Activated CD8-positive, alpha-beta T cell treated with anti-CD3 and anti-CD28 coated beads for 36 hours (primary cell): ENCODE measurements around the gene ZNF185. TPM values are rescaled to one million over a fixed set of nuclear protein-coding genes. Genes with fewer than 3 reads are reported as not detected.
"Not testable (repeated sequence)": the region's sequence is repeated elsewhere in the genome, so short reads cannot be mapped to it uniquely, and the experiment has no call there.

Experiments used
- ATAC-seq: fragments of 200-7000 bp; cut with Tn5 transposase; one replicate; pipeline ENCODE4 v1.10.0; 2021; ENCODE audit warnings: mild to moderate bottlenecking, moderate library complexity
- CTCF ChIA-PET: fragments of 350-600 bp; sonication (Branson Sonifier 250); formaldehyde crosslinking; loops from one replicate; lab custom pipeline; 2021; ENCODE audit warnings: antibody characterized with exemption; lab: Charles Lee
- POLR2A ChIA-PET: fragments of 350-600 bp; sonication (Branson Sonifier 250); formaldehyde crosslinking; loops from one replicate; lab custom pipeline; 2021; ENCODE audit warnings: antibody characterized with exemption; lab: Charles Lee
- DNase-seq: peaks from one replicate; pipeline ENCODE4 v3.0.0-alpha.2; 2020
- H3K27ac Mint-ChIP-seq: one replicate; pipeline ENCODE4 v1.8.0; 2021; ENCODE audit warnings: mild to moderate bottlenecking, mixed read lengths
- H3K27me3 Mint-ChIP-seq: one replicate; pipeline ENCODE4 v1.8.0; 2021; ENCODE audit warnings: mixed read lengths
- H3K36me3 Mint-ChIP-seq: one replicate; pipeline ENCODE4 v1.8.0; 2021; ENCODE audit warnings: low read depth, mixed read lengths
- H3K4me1 Mint-ChIP-seq: one replicate; pipeline ENCODE4 v1.8.0; 2021; ENCODE audit warnings: low read depth, mixed read lengths
- H3K4me3 Mint-ChIP-seq: one replicate; pipeline ENCODE4 v1.8.0; 2021; ENCODE audit warnings: mild to moderate bottlenecking, moderate library complexity, mixed read lengths
- H3K9me3 Mint-ChIP-seq: one replicate; pipeline ENCODE4 v1.8.0; 2021; ENCODE audit warnings: mixed read lengths
- CTCF ChIP-seq: fragments of 200-600 bp; IDR thresholded peaks from one replicate; pipeline ENCODE4 v1.8.0; 2022; ENCODE audit warnings: antibody characterized with exemption, mild to moderate bottlenecking
- intact Hi-C: fragments of 100-400 bp; cut with micrococcal nuclease; formaldehyde crosslinking; loops from one replicate; pipeline ENCODE4 v1.10.0; 2022
- total RNA-seq, 2 experiments: library from RNA; stranded (reverse); gene quantifications; one replicate each; pipeline ENCODE4 v1.2.3, GENCODE V29; 2021

Gene ZNF185
- total RNA-seq, 2 experiments from 2014 or later = 1.6 to 1.7 TPM

DNA sequence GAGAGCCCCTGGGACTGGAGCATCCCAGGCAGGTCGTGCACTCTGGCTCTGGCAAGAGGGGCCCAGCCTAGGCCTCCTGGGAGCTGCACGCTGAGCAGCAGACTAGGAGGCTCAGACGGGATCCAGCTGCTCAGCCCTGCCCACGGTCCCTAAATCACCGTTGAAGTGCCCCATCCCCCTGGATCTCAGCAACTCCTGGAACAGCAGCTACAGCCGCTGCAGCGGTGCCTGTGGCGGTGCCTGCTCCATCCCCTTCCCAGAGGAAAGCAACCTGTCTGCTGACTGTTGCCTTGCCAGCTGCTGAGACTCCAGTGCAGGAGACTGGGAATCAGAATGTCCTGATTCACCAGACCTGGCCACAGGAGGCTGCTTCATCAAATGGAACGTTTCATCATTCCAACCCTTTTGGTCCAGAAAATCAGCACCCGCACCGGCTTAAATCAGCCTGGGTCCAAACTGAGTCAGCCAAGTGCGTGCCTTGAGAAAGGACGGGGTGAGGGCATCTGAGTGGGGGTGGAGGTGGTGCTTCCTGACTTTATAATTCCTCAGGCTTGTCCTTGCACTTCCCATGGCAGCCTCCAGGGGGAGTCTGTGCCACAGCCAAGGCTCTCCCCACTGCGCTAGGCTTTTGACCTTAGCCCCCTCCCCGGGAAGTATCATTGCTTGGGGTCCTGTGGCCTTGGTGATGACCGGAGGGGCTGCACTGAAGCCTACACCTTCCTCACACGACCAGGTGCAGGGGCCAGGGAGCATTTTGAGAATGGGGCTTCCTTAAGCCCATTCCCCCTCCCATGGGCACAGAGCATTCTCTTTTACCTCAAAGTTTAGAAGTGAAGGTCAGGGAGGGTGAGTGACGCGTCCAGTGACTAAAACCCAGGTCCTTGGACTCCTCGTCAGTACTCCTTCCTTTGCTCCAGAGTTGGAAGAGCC lies 6.5 kb downstream of the ZNF185 start:
- ChIA-PET CTCF (interaction anchor here (0.7 to 1.4 kb wide), 4 partner anchors 11 to 22 kb away, joined by 3 read pairs; no protein-coding TSS in a partner anchor), POLR2A (no interaction called here)
- H3K4me1 Mint-ChIP-seq = no peaks in the 10 kb centered on the region
- peak; percentile 77 for ATAC-seq
- peak; percentile 51 for DNase-seq
- TF ChIP-seq CTCF = peak; percentile 29
- H3K4me3 Mint-ChIP-seq = no peak overlapping the region
- intact Hi-C loops = no loop called here
- no peaks in the 10 kb centered on the region for H3K36me3 Mint-ChIP-seq
- H3K27me3 Mint-ChIP-seq = peaks cover 4% of the 10 kb centered on the region
- H3K27ac Mint-ChIP-seq = no peak overlapping the region
- H3K9me3 Mint-ChIP-seq = no peaks in the 10 kb centered on the region

DNA sequence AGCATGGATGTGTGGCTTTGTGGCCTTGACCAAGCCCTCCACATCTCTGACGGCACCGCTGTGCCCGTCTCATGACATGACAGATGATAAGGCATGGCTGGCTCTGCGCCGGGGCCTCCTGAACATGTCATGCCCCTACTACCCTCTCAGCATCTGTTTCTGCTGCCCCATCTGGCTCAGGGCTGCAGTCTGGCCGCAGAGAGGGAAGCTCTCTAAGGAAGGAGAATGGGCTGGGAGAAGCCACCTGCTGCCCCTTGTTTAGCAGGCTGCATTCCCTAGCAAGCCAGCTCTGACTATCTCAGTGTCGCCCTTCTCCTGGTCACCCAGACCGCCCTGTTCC lies 7.2 kb downstream of the ZNF185 start:
- no peaks in the 10 kb centered on the region for H3K9me3 Mint-ChIP-seq
- H3K36me3 Mint-ChIP-seq = no peaks in the 10 kb centered on the region
- CTCF ChIA-PET = interaction anchor here (1.2 to 1.4 kb wide), 2 partner anchors 10 to 20 kb away, joined by 3 read pairs; no protein-coding TSS in a partner anchor
- H3K27ac Mint-ChIP-seq = no peak overlapping the region
- ATAC-seq = no peak
- no peak for TF ChIP-seq CTCF
- no peak for DNase-seq
- POLR2A ChIA-PET = no interaction called here
- intact Hi-C loops = no loop called here
- H3K4me3 Mint-ChIP-seq = no peak overlapping the region
- peaks cover 4% of the 10 kb centered on the region for H3K27me3 Mint-ChIP-seq
- no peaks in the 10 kb centered on the region for H3K4me1 Mint-ChIP-seq

GRCh38 chrX:152907084-152907651 lies 9.3 kb downstream of the ZNF185 start:
- CTCF ChIA-PET = interaction anchor here (1.4 kb wide), 1 partner anchor 17 kb away, joined by 4 read pairs; no protein-coding TSS in a partner anchor
- POLR2A ChIA-PET = no interaction called here
- peak; percentile 42 for ATAC-seq

DNA sequence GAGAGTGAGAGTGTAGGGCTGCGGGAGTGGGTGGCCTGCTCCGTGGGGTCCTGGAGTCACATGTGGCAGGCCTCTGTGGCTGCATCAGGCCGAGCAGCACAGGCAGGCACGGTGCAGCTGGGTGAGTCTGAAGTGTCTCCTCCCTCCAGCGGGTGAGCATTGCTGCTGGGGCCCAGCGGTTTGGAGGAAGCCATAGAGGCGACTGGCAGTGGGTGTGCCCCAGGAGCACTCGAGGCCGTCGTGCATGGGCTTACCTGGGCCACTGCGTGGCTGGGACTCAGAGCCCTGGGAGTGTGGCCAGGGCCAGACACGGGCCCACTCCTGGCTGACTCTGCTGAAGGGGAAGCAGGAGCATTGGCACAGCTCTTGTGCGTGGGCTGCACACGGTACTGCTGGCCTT lies 10.6 kb downstream of the ZNF185 start:
- no peak for ATAC-seq
- Mint-ChIP-seq H3K27ac (no peak overlapping the region), H3K9me3 (no peaks in the 10 kb centered on the region), H3K36me3 (no peaks in the 10 kb centered on the region), H3K4me1 (no peaks in the 10 kb centered on the region), H3K4me3 (no peak overlapping the region), H3K27me3 (peaks cover 2% of the 10 kb centered on the region)
- POLR2A ChIA-PET = no interaction called here
- intact Hi-C loops = no loop called here
- TF ChIP-seq CTCF = no peak
- DNase-seq = no peak
- CTCF ChIA-PET = no interaction called here

More at GRCh38 chrX:152907084-152907651, 9.3 kb downstream of the ZNF185 start:
- no peak overlapping the region for H3K27ac Mint-ChIP-seq
- H3K36me3 Mint-ChIP-seq = no peaks in the 10 kb centered on the region
- H3K4me1 Mint-ChIP-seq = no peaks in the 10 kb centered on the region
- H3K4me3 Mint-ChIP-seq = no peak overlapping the region
- intact Hi-C loops = no loop called here
- no peaks in the 10 kb centered on the region for H3K9me3 Mint-ChIP-seq
- peak; percentile 13 for DNase-seq
- no peak for TF ChIP-seq CTCF
- H3K27me3 Mint-ChIP-seq = peaks cover 4% of the 10 kb centered on the region

GRCh38 chrX:152910018-152910417 lies 12.2 kb downstream of the ZNF185 start:
- H3K4me1 Mint-ChIP-seq, H3K4me3 Mint-ChIP-seq, H3K9me3 Mint-ChIP-seq, H3K36me3 Mint-ChIP-seq, ATAC-seq, intact Hi-C loops, POLR2A ChIA-PET, H3K27me3 Mint-ChIP-seq, DNase-seq, H3K27ac Mint-ChIP-seq, CTCF ChIA-PET: not testable (repeated sequence)
